ENCODE results near the gene POC1B.

Gene POC1B

GRCh38 chr12:89432396-89432795, 93.5 kb downstream of the POC1B start:
- DNase-seq (ENCODE audit: low read depth) = no peak
- H3K4me3 ChIP-seq (ENCODE audit: control insufficient read depth, low read depth, low read length) = no peak overlapping the region
- no peak for TF ChIP-seq CTCF (IDR thresholded peaks at IDR 0.05; ENCODE audit: control insufficient read depth, insufficient read depth, low read depth, low read length, missing control alignments)

GRCh38 chr12:89429528-89429927, 96.3 kb downstream of the POC1B start:
- no peak for DNase-seq (ENCODE audit: low read depth)
- no peak overlapping the region for H3K4me3 ChIP-seq (ENCODE audit: control insufficient read depth, low read depth, low read length)
- no peak for TF ChIP-seq CTCF (IDR thresholded peaks at IDR 0.05; ENCODE audit: control insufficient read depth, insufficient read depth, low read depth, low read length, missing control alignments)

- H3K4me3 ChIP-seq (ENCODE audit: control insufficient read depth, low read depth, low read length) = no peak overlapping the region
- DNase-seq (ENCODE audit: low read depth) = no peak
- TF ChIP-seq CTCF (IDR thresholded peaks at IDR 0.05; ENCODE audit: control insufficient read depth, insufficient read depth, low read depth, low read length, missing control alignments) = no peak
Measured at GRCh38 chr12:89427508-89428156, 98.2 kb downstream of the POC1B start.

- no peak for DNase-seq (ENCODE audit: low read depth)
- no peak for TF ChIP-seq CTCF (IDR thresholded peaks at IDR 0.05; ENCODE audit: control insufficient read depth, insufficient read depth, low read depth, low read length, missing control alignments)
- H3K4me3 ChIP-seq (ENCODE audit: control insufficient read depth, low read depth, low read length) = no peak overlapping the region
Measured at GRCh38 chr12:89424846-89425245, 101.0 kb downstream of the POC1B start.

GRCh38 chr12:89424389-89424788, 101.5 kb downstream of the POC1B start:
- TF ChIP-seq CTCF (IDR thresholded peaks at IDR 0.05; ENCODE audit: control insufficient read depth, insufficient read depth, low read depth, low read length, missing control alignments) = no peak
- H3K4me3 ChIP-seq (ENCODE audit: control insufficient read depth, low read depth, low read length) = no peak overlapping the region
- no peak for DNase-seq (ENCODE audit: low read depth)

- no peak overlapping the region for H3K4me3 ChIP-seq (ENCODE audit: control insufficient read depth, low read depth, low read length)
- no peak for DNase-seq (ENCODE audit: low read depth)
- no peak for TF ChIP-seq CTCF (IDR thresholded peaks at IDR 0.05; ENCODE audit: control insufficient read depth, insufficient read depth, low read depth, low read length, missing control alignments)
Measured at GRCh38 chr12:89421092-89421835, 104.6 kb downstream of the POC1B start.

All from AG09309 (cell line).